ENCODE results near the gene PRR16.

Gene PRR16

GRCh38 chr5:120528609-120529008, 64.5 kb downstream of the PRR16 start:
- H3K27ac Mint-ChIP-seq = no peak overlapping the region
- H3K36me3 Mint-ChIP-seq (ENCODE audit: low read depth) = no peaks in the 10 kb centered on the region
- no peaks in the 10 kb centered on the region for H3K27me3 Mint-ChIP-seq (ENCODE audit: low read depth)
- no peak for TF ChIP-seq CTCF (IDR thresholded peaks at IDR 0.05; ENCODE audit: unreplicated experiment in 3 of 3)
- no peaks in the 10 kb centered on the region for H3K9me3 Mint-ChIP-seq
- peaks cover 33% of the 10 kb centered on the region for H3K4me1 Mint-ChIP-seq
- H3K4me3 Mint-ChIP-seq = no peak overlapping the region

GRCh38 chr5:120529386-120529785, 65.3 kb downstream of the PRR16 start:
- peaks cover 33% of the 10 kb centered on the region for H3K4me1 Mint-ChIP-seq
- H3K36me3 Mint-ChIP-seq (ENCODE audit: low read depth) = no peaks in the 10 kb centered on the region
- H3K4me3 Mint-ChIP-seq = no peak overlapping the region
- TF ChIP-seq CTCF (IDR thresholded peaks at IDR 0.05; ENCODE audit: unreplicated experiment in 3 of 3) = no peak
- no peaks in the 10 kb centered on the region for H3K9me3 Mint-ChIP-seq
- no peaks in the 10 kb centered on the region for H3K27me3 Mint-ChIP-seq (ENCODE audit: low read depth)
- H3K27ac Mint-ChIP-seq = no peak overlapping the region

GRCh38 chr5:120531215-120531614, 67.1 kb downstream of the PRR16 start:
- no peak overlapping the region for H3K4me3 Mint-ChIP-seq
- H3K4me1 Mint-ChIP-seq = peaks cover 32% of the 10 kb centered on the region
- no peak overlapping the region for H3K27ac Mint-ChIP-seq
- H3K27me3 Mint-ChIP-seq (ENCODE audit: low read depth) = no peaks in the 10 kb centered on the region
- H3K36me3 Mint-ChIP-seq (ENCODE audit: low read depth) = no peaks in the 10 kb centered on the region
- H3K9me3 Mint-ChIP-seq = no peaks in the 10 kb centered on the region
- no peak for TF ChIP-seq CTCF (IDR thresholded peaks at IDR 0.05; ENCODE audit: unreplicated experiment in 3 of 3)

GRCh38 chr5:120532835-120533234, 68.7 kb downstream of the PRR16 start:
- Mint-ChIP-seq H3K4me1 (peaks cover 16% of the 10 kb centered on the region), H3K4me3 (no peak overlapping the region), H3K27ac (no peak overlapping the region), H3K9me3 (no peaks in the 10 kb centered on the region), H3K27me3 (ENCODE audit: low read depth) (no peaks in the 10 kb centered on the region), H3K36me3 (ENCODE audit: low read depth) (no peaks in the 10 kb centered on the region)
- TF ChIP-seq CTCF (IDR thresholded peaks at IDR 0.05; ENCODE audit: unreplicated experiment in 3 of 3) = peak in 1 of 3 experiments; percentile 33

GRCh38 chr5:120533581-120533980, 69.5 kb downstream of the PRR16 start:
- Mint-ChIP-seq H3K27me3 (ENCODE audit: low read depth) (no peaks in the 10 kb centered on the region), H3K27ac (no peak overlapping the region), H3K36me3 (ENCODE audit: low read depth) (no peaks in the 10 kb centered on the region), H3K9me3 (no peaks in the 10 kb centered on the region), H3K4me1 (peaks cover 8% of the 10 kb centered on the region), H3K4me3 (no peak overlapping the region)
- no peak for TF ChIP-seq CTCF (IDR thresholded peaks at IDR 0.05; ENCODE audit: unreplicated experiment in 3 of 3)

- Mint-ChIP-seq H3K27me3 (ENCODE audit: low read depth) (no peaks in the 10 kb centered on the region), H3K27ac (no peak overlapping the region), H3K4me1 (peaks cover 6% of the 10 kb centered on the region), H3K36me3 (ENCODE audit: low read depth) (no peaks in the 10 kb centered on the region), H3K4me3 (no peak overlapping the region), H3K9me3 (no peaks in the 10 kb centered on the region)
- TF ChIP-seq CTCF (IDR thresholded peaks at IDR 0.05; ENCODE audit: unreplicated experiment in 3 of 3) = no peak
Observed at GRCh38 chr5:120535900-120536299, 71.8 kb downstream of the PRR16 start.

Measured in nephron (organoid).